T-cell (primary cell): ENCODE measurements around the gene PSMD10. TPM values are rescaled to one million over a fixed set of nuclear protein-coding genes. Genes with fewer than 3 reads are reported as not detected.
A peak's percentile ranks its signal among the peaks of the same experiment; 100 is the strongest.

Experiments used
- ATAC-seq, 4 experiments: fragments of 200-7000 bp in 3 of 4; fragments of 150-1000 bp in 1 of 4; cut with Tn5 transposase; replicated peaks in 1 of 4; 1 replicate in 3 of 4; 2 replicates in 1 of 4; pipeline ENCODE4 v1.10.0; 2021; ENCODE audit warnings: moderate library complexity in 3 of 4, mild to moderate bottlenecking in 2 of 4, moderate number of reproducible peaks in 1 of 4
- CTCF ChIA-PET, 2 donors: fragments of 300-600 bp; sonication (Branson Sonifier 250); formaldehyde crosslinking; loops; one replicate each; lab custom pipeline; 2022; ENCODE audit warnings: antibody characterized with exemption in 2 of 2; lab: Charles Lee
- POLR2A ChIA-PET, 2 donors: fragments of 300-600 bp; sonication (Branson Sonifier 250); formaldehyde crosslinking; loops; one replicate each; lab custom pipeline; 2022; ENCODE audit warnings: antibody characterized with exemption in 2 of 2; lab: Charles Lee
- DNase-seq, 35 experiments: peaks; one replicate each; pipeline versions ENCODE4 v3.0.0 to v3.0.0-alpha.2; 2013 to 2023
- H3K27ac ChIP-seq: one replicate; pipeline ENCODE4 v1.5.1; 2013; ENCODE audit warnings: low read length
- H3K27me3 ChIP-seq, 2 experiments: replicated peaks in 1 of 2; 1 replicate in 1 of 2; 2 replicates in 1 of 2; pipeline versions ENCODE4 v1.6.1 to v1.7.0; 2013; ENCODE audit warnings: low read length in 1 of 2, mixed read lengths in 1 of 2; ENCODE audit not compliant: control insufficient read depth in 2 of 2, insufficient read depth in 2 of 2; ENCODE audit errors: extremely low read depth in 1 of 2
- H3K36me3 ChIP-seq, 2 donors: 1 replicate in 1 of 2; 2 replicates in 1 of 2; pipeline versions ENCODE4 v1.6.1 to v1.7.0; 2013; ENCODE audit warnings: low read length in 1 of 2; ENCODE audit not compliant: control insufficient read depth in 2 of 2, insufficient read depth in 1 of 2; ENCODE audit errors: extremely low read depth in 1 of 2
- H3K4me1 ChIP-seq, 2 experiments: 1 replicate in 1 of 2; 2 replicates in 1 of 2; pipeline versions ENCODE4 v1.6.1 to v1.7.0; 2013; ENCODE audit warnings: low read length in 2 of 2, mixed read lengths in 1 of 2; ENCODE audit not compliant: insufficient read depth in 2 of 2, control insufficient read depth in 1 of 2; ENCODE audit errors: extremely low read depth in 1 of 2
- H3K4me3 ChIP-seq, 2 donors: 1 replicate in 1 of 2; 2 replicates in 1 of 2; pipeline versions ENCODE4 v1.5.1 to v1.7.0; 2013; ENCODE audit warnings: mild to moderate bottlenecking in 2 of 2, low read length in 1 of 2, moderate library complexity in 1 of 2; ENCODE audit not compliant: control insufficient read depth in 1 of 2; ENCODE audit errors: extremely low read depth in 1 of 2
- H3K9me3 ChIP-seq: 2 replicates; pipeline ENCODE4 v1.7.0; 2013
- H3K27ac Mint-ChIP-seq, 2 donors: one replicate each; pipeline ENCODE4 v1.8.0; 2020 to 2021; ENCODE audit warnings: mild to moderate bottlenecking in 2 of 2, mixed read lengths in 2 of 2
- H3K27me3 Mint-ChIP-seq, 2 donors: one replicate each; pipeline ENCODE4 v1.8.0; 2021 to 2022; ENCODE audit warnings: mixed read lengths in 2 of 2
- H3K36me3 Mint-ChIP-seq: one replicate; pipeline ENCODE4 v1.8.0; 2021; ENCODE audit warnings: mixed read lengths
- H3K4me1 Mint-ChIP-seq, 3 donors: one replicate each; pipeline ENCODE4 v1.8.0; 2020 to 2022; ENCODE audit warnings: mixed read lengths in 3 of 3, mild to moderate bottlenecking in 1 of 3
- H3K4me3 Mint-ChIP-seq, 3 donors: one replicate each; pipeline ENCODE4 v1.8.0; 2020 to 2022; ENCODE audit warnings: mild to moderate bottlenecking in 3 of 3, mixed read lengths in 3 of 3, moderate library complexity in 3 of 3
- H3K9me3 Mint-ChIP-seq, 3 donors: one replicate each; pipeline ENCODE4 v1.8.0; 2020 to 2022; ENCODE audit warnings: mixed read lengths in 3 of 3
- WGBS: methylation state at CpG from one replicate; pipeline ENCODE4 v1.1.5; 2013; ENCODE audit warnings: missing lambda C conversion rate; ENCODE audit not compliant: insufficient coverage; 5-methylcytosine and 5-hydroxymethylcytosine counted together
- total RNA-seq, 35 experiments: library from RNA in 6 of 35; stranded (reverse) in 6 of 35; fragments of 120-200 nt in 1 of 35; gene quantifications; one replicate each; pipeline versions ENCODE4 v1.2.1 to v1.2.4 and lab custom pipeline; 2013 to 2026

The PSMD10 gene
- total RNA-seq (10 to 100 TPM; 14.0 to 30.9 (median 25.3) TPM), total RNA-seq (lab: John Stamatoyannopoulos, UW) (12.5 to 53.4 (median 23.3) reads per million in 29 experiments)
- 33.1 TPM for total RNA-seq (2013)

- H3K9me3 ChIP-seq: no peaks in the 10 kb centered on the region
- peaks cover 4 to 8% of the 10 kb centered on the region in 2 experiments for H3K4me1 ChIP-seq
- H3K36me3 Mint-ChIP-seq: peaks cover 4% of the 10 kb centered on the region
- H3K27ac Mint-ChIP-seq: no peak within 1 kb of the TSS
- peaks cover 0 to 10% of the 10 kb centered on the region in 2 donors for H3K36me3 ChIP-seq
- ATAC-seq: peak; percentile 96 to 99 (median 97)
- DNase-seq: peak; percentile 71 to 93 (median 87)
- WGBS: under 1% methylated on average over 28 of the region's 47 CpGs
- CTCF ChIA-PET: interaction anchor here (1.6 to 1.7 kb wide), 2 partner anchors 9 to 71 kb away, joined by 3 to 5 read pairs; no protein-coding TSS in a partner anchor
- H3K4me3 ChIP-seq: peak within 1 kb of the TSS; percentile 77 to 84
- no peaks in the 10 kb centered on the region for H3K9me3 Mint-ChIP-seq
- H3K4me1 Mint-ChIP-seq: peaks cover 9 to 24% (median 14%) of the 10 kb centered on the region in 3 donors
- H3K27me3 Mint-ChIP-seq: peaks cover 0 to 3% of the 10 kb centered on the region in 2 donors
- H3K27me3 ChIP-seq: no peaks in the 10 kb centered on the region
- POLR2A ChIA-PET: interaction anchor here in 1 of 2 donors (0.5 kb wide), 1 partner anchor 497 kb away, joined by 4 read pairs; no protein-coding TSS in a partner anchor
- no peak within 1 kb of the TSS for H3K4me3 Mint-ChIP-seq
- peak within 1 kb of the TSS; percentile 83 for H3K27ac ChIP-seq
Measured at GRCh38 chrX:108091264-108091877, at the start of gene PSMD10, which contains the start of gene ATG4A. TSS of gene PSMD10 (minus strand) at chrX:108091542. CDS start at chrX:108091520, 22 bp downstream. TSS of gene ATG4A (plus strand) at chrX:108091778. CDS start at chrX:108091827, 49 bp downstream.

GRCh38 chrX:108138814-108139702 lies 47.7 kb upstream of the PSMD10 start:
- Histone ChIP-seq H3K36me3 (peaks cover 4 to 28% of the 10 kb centered on the region in 2 donors), H3K4me1 (no peaks in the 10 kb centered on the region), H3K27me3 (no peaks in the 10 kb centered on the region), H3K9me3 (no peaks in the 10 kb centered on the region), H3K27ac (no peak overlapping the region), H3K4me3 (no peak overlapping the region)
- CTCF ChIA-PET: no interaction called here
- H3K27me3 Mint-ChIP-seq: no peaks in the 10 kb centered on the region
- H3K9me3 Mint-ChIP-seq: no peaks in the 10 kb centered on the region
- no peak for ATAC-seq
- peak in 1 of 35 experiments; percentile 1 for DNase-seq
- POLR2A ChIA-PET: no interaction called here
- H3K4me3 Mint-ChIP-seq: no peak overlapping the region
- 100% methylated on average over 2 of the region's 7 CpGs for WGBS
- H3K27ac Mint-ChIP-seq: no peak overlapping the region
- H3K4me1 Mint-ChIP-seq: no peaks in the 10 kb centered on the region
- H3K36me3 Mint-ChIP-seq: peaks cover 48% of the 10 kb centered on the region

GRCh38 chrX:108134724-108135123 lies 43.4 kb upstream of the PSMD10 start:
- POLR2A ChIA-PET: no interaction called here
- H3K4me3 ChIP-seq: no peak overlapping the region
- H3K36me3 ChIP-seq: peaks cover 4 to 36% of the 10 kb centered on the region in 2 donors
- H3K9me3 Mint-ChIP-seq: no peaks in the 10 kb centered on the region
- DNase-seq: no peak
- H3K27me3 Mint-ChIP-seq: peaks cover 0 to 7% of the 10 kb centered on the region in 2 donors
- H3K36me3 Mint-ChIP-seq: peaks cover 57% of the 10 kb centered on the region
- no peaks in the 10 kb centered on the region for H3K4me1 Mint-ChIP-seq
- H3K4me1 ChIP-seq: no peaks in the 10 kb centered on the region
- no peaks in the 10 kb centered on the region for H3K9me3 ChIP-seq
- no peak overlapping the region for H3K27ac ChIP-seq
- ATAC-seq: no peak
- no peak overlapping the region for H3K4me3 Mint-ChIP-seq
- WGBS: no CpG with 5 or more reads among the region's 1 CpG
- CTCF ChIA-PET: no interaction called here
- no peak overlapping the region for H3K27ac Mint-ChIP-seq
- H3K27me3 ChIP-seq: no peaks in the 10 kb centered on the region

DNA sequence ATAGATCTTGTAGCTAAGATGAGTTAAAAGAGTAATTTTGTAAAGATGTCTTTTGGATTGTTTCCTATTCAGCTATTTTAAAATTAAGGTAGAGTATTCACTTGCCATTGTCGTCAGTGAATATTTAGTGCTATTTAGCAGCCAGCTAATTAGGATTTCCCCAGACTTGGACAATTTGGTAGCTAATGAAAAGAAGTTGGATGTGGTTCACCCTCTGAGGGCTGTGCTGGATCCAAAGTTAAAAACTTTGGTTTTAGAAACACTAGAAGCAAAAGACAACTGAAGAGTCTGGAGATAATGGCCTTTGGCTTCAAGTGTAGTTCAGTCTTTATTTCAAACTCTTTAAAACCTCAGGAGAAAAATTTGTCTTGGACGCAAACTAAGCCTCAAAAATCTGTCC lies 41.5 kb upstream of the PSMD10 start:
- 100% methylated on average over 1 of the region's 2 CpGs for WGBS
- no peak overlapping the region for H3K4me3 ChIP-seq
- Mint-ChIP-seq H3K36me3 (peaks cover 50% of the 10 kb centered on the region), H3K4me1 (no peaks in the 10 kb centered on the region), H3K27ac (no peak overlapping the region), H3K9me3 (no peaks in the 10 kb centered on the region), H3K27me3 (peaks cover 0 to 7% of the 10 kb centered on the region in 2 donors), H3K4me3 (no peak overlapping the region)
- H3K27ac ChIP-seq: no peak overlapping the region
- ChIA-PET POLR2A (interaction anchor here in 1 of 2 donors (0.6 kb wide), 1 partner anchor 140 kb away, joined by 6 read pairs; no protein-coding TSS in a partner anchor), CTCF (no interaction called here)
- no peaks in the 10 kb centered on the region for H3K9me3 ChIP-seq
- no peaks in the 10 kb centered on the region for H3K4me1 ChIP-seq
- no peak for ATAC-seq
- no peak for DNase-seq
- peaks cover 0 to 29% of the 10 kb centered on the region in 2 donors for H3K36me3 ChIP-seq
- no peaks in the 10 kb centered on the region for H3K27me3 ChIP-seq

DNA sequence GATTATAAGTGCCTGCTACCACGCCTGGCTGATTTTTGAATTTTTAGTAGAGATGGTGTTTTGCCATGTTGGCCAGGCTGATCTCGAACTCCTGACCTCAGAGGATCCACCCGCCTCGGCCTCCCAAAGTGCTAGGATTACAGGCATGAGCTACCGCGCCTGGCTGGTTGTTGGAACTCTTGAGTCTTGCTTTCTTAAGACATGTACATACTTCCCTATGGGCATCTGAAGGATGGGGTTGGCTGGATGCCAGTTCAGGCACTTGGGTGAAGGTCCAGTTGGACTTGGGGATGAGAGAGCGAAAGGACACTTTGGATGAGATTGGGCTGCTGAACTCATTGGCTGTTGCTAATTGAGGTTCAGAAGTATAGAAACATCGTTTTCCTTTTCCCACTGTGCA lies 40.7 kb upstream of the PSMD10 start:
- Mint-ChIP-seq H3K9me3 (no peaks in the 10 kb centered on the region), H3K27me3 (peaks cover 0 to 7% of the 10 kb centered on the region in 2 donors), H3K36me3 (peaks cover 46% of the 10 kb centered on the region), H3K4me1 (no peaks in the 10 kb centered on the region), H3K4me3 (no peak overlapping the region), H3K27ac (no peak overlapping the region)
- no CpG with 5 or more reads among the region's 8 CpGs for WGBS
- Histone ChIP-seq H3K27ac (no peak overlapping the region), H3K36me3 (peaks cover 0 to 25% of the 10 kb centered on the region in 2 donors), H3K9me3 (no peaks in the 10 kb centered on the region), H3K4me1 (no peaks in the 10 kb centered on the region), H3K27me3 (no peaks in the 10 kb centered on the region), H3K4me3 (no peak overlapping the region)
- POLR2A ChIA-PET: no interaction called here
- DNase-seq (no peak), ATAC-seq (no peak)
- CTCF ChIA-PET: no interaction called here

GRCh38 chrX:108131471-108131870 lies 40.1 kb upstream of the PSMD10 start:
- H3K4me1 ChIP-seq: no peaks in the 10 kb centered on the region
- H3K9me3 ChIP-seq: no peaks in the 10 kb centered on the region
- Mint-ChIP-seq H3K27ac (no peak overlapping the region), H3K36me3 (peaks cover 46% of the 10 kb centered on the region), H3K27me3 (peaks cover 0 to 7% of the 10 kb centered on the region in 2 donors), H3K9me3 (no peaks in the 10 kb centered on the region), H3K4me3 (no peak overlapping the region), H3K4me1 (no peaks in the 10 kb centered on the region)
- no peak overlapping the region for H3K4me3 ChIP-seq
- DNase-seq (no peak), ATAC-seq (no peak)
- no peaks in the 10 kb centered on the region for H3K27me3 ChIP-seq
- ChIA-PET CTCF (no interaction called here), POLR2A (no interaction called here)
- 100% methylated on average over 1 of the region's 2 CpGs for WGBS
- H3K36me3 ChIP-seq: peaks cover 0 to 27% of the 10 kb centered on the region in 2 donors
- H3K27ac ChIP-seq: no peak overlapping the region
